Subcutaneous abdominal adipose tissue (tissue), 5 donors: ENCODE measurements around the gene TMEM190.
A peak's percentile ranks its signal among the peaks of the same experiment; 100 is the strongest.
"Not testable (repeated sequence)": the region's sequence is repeated elsewhere in the genome, so short reads cannot be mapped to it uniquely, and the experiment has no call there.

ENCODE experiments used
- H3K27ac ChIP-seq: one replicate; pipeline ENCODE4 v1.7.0; 2013; ENCODE audit warnings: low read depth, mild to moderate bottlenecking, inconsistent platforms, low read length, moderate library complexity
- H3K27me3 ChIP-seq, 5 donors: one replicate each; pipeline ENCODE4 v1.7.0; 2013; ENCODE audit warnings: low read length in 5 of 5, inconsistent platforms in 1 of 5; ENCODE audit not compliant: control insufficient read depth in 5 of 5, insufficient read depth in 4 of 5
- H3K36me3 ChIP-seq, 5 donors: one replicate each; pipeline ENCODE4 v1.7.0; 2013; ENCODE audit warnings: low read length in 5 of 5; ENCODE audit not compliant: control insufficient read depth in 5 of 5, insufficient read depth in 5 of 5
- H3K4me1 ChIP-seq, 5 donors: one replicate each; pipeline ENCODE4 v1.7.0; 2013; ENCODE audit warnings: low read length in 5 of 5, mild to moderate bottlenecking in 3 of 5, moderate library complexity in 1 of 5; ENCODE audit not compliant: control insufficient read depth in 5 of 5, insufficient read depth in 5 of 5
- H3K4me3 ChIP-seq, 5 donors: one replicate each; pipeline ENCODE4 v1.7.0; 2013; ENCODE audit warnings: low read length in 5 of 5, low read depth in 1 of 5
- H3K9ac ChIP-seq, 5 donors: one replicate each; pipeline ENCODE4 v1.7.0; 2013; ENCODE audit warnings: low read length in 5 of 5, mild to moderate bottlenecking in 4 of 5, moderate library complexity in 3 of 5
- H3K9me3 ChIP-seq, 5 donors: one replicate each; pipeline ENCODE4 v1.7.0; 2013; ENCODE audit warnings: low read length in 5 of 5; ENCODE audit not compliant: control insufficient read depth in 5 of 5
- donor health status: healthy.
- donor health status: healthy.
- donor health status: healthy.
- donor health status: healthy.
- donor health status: healthy.

Gene TMEM190

GRCh38 chr19:55391702-55392615 is 15.3 kb downstream of the TMEM190 start:
- Histone ChIP-seq H3K9ac (no peak overlapping the region), H3K4me3 (no peak overlapping the region), H3K27me3 (no peaks in the 10 kb centered on the region), H3K9me3 (no peaks in the 10 kb centered on the region), H3K4me1 (peaks cover 8 to 33% (median 26%) of the 10 kb centered on the region in 5 donors), H3K27ac (no peak overlapping the region), H3K36me3 (peaks cover 0 to 51% (median 48%) of the 10 kb centered on the region in 5 donors)

DNA sequence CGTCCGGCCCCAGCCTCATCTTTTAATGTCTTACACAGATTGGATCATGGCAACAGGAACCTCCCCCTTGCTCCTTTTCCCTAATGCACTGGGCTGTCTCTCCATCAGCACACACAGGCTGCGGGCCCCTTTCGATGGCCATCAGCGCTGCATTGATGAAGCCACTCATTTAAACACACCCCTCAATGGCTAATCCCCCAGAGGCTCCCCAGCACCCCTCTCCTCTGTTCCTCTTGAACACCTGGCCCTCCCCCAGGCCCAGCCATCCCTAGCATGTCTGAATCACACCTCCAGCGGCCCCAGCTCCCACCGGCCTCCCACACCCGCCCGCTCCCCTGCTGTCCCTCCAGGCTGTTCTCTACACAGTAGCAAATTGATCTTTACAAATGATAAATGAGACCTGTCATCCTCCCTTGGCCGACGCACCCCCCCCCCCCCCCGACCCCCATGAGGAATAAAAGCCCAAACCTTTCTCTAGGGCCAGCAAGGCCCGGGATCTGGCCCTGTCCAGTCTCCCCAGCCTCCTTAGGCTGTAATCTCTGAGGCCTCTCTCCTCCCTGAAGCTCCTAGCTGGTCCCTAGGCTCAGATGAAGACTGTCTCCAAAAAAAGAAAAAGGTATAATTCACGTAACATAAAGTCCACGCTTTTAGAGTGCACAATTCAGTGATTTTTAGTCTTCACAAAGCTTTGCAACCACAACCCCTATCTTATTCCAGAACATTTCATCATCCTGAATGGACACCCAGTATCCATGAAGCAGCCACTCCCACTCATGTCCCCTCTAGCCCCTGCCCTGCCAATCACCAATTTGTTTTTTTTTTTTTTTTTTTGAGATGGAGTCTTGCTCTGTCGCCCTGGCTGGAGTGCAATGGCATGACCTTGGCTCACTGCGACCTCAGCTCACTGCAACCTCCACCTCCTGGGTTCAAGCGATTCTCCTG is 16.5 kb downstream of the TMEM190 start:
- H3K36me3 ChIP-seq: peaks cover 0 to 39% (median 37%) of the 10 kb centered on the region in 5 donors
- H3K9ac ChIP-seq: no peak overlapping the region
- no peaks in the 10 kb centered on the region for H3K27me3 ChIP-seq
- peaks cover 0 to 22% (median 15%) of the 10 kb centered on the region in 5 donors for H3K4me1 ChIP-seq
- H3K27ac ChIP-seq: no peak overlapping the region
- no peaks in the 10 kb centered on the region for H3K9me3 ChIP-seq
- no peak overlapping the region for H3K4me3 ChIP-seq

DNA sequence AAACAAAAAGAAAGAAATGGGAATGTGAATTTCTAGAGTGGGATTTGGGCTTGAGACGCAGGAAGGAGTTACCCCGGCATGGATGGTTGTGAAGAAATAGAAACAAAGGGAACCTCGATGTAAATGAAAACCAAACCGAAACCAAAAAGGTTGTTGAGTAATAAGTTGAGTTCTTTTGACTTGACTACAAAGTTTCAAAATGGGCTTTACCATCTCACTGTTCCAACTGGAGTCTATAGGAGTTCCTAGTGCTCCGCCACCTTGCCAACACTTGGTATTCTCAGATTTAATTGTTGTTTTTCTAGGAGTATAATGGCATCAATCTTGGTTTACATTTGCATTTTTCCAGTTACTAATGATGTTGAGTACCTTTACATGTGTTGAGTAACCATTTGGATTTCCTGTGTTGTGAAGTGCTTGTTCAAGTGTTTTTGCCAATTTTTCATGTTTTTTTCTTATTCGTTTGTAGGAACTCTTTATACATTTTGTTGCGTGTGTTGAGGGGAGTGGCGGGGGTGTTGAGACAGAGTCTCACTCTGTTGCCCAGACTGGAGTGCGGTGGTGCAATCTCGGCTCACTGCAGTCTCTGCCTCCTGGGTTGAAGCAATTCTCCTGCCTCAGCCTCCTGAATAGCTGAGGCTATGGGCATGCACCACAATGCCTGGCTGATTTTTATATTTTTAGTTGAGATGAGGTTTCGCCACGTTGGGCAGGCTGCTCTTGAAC is 21.7 kb downstream of the TMEM190 start:
- peaks cover 0 to 29% (median 26%) of the 10 kb centered on the region in 5 donors for H3K36me3 ChIP-seq
- no peak overlapping the region for H3K27ac ChIP-seq
- H3K4me3 ChIP-seq: no peak overlapping the region
- H3K4me1 ChIP-seq: no peaks in the 10 kb centered on the region
- no peak overlapping the region for H3K9ac ChIP-seq
- no peaks in the 10 kb centered on the region for H3K27me3 ChIP-seq
- no peaks in the 10 kb centered on the region for H3K9me3 ChIP-seq

GRCh38 chr19:55400281-55401087 is 23.9 kb downstream of the TMEM190 start:
- H3K9me3 ChIP-seq: no peaks in the 10 kb centered on the region
- no peak overlapping the region for H3K4me3 ChIP-seq
- H3K27ac ChIP-seq: no peak overlapping the region
- no peak overlapping the region for H3K9ac ChIP-seq
- peaks cover 0 to 43% (median 35%) of the 10 kb centered on the region in 5 donors for H3K36me3 ChIP-seq
- no peaks in the 10 kb centered on the region for H3K4me1 ChIP-seq
- H3K27me3 ChIP-seq: no peaks in the 10 kb centered on the region

DNA sequence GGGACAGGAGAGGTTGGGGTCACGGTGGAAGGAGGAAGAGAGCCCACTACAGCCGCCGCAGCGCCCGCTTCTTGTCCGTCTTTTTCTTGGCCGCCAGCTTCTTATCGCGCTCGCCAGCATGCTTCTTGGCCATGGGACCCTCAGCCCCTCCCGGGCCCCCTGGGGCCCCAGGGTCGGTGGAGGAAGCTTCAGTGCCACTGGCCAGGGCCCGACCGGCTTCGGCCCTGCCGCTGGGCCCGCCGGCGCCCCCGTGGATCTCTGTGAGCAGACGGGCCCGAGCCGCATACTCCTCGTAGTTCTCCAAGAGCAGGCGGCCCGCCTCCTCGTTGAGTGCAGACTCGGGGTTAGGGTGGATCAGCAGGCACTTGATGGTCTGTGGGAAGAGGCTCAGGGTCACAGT is 24.8 kb downstream of the TMEM190 start:
- peaks cover 0 to 52% (median 41%) of the 10 kb centered on the region in 5 donors for H3K36me3 ChIP-seq
- not testable (repeated sequence) for H3K27me3 ChIP-seq, H3K4me1 ChIP-seq, H3K4me3 ChIP-seq, H3K9me3 ChIP-seq, H3K27ac ChIP-seq, H3K9ac ChIP-seq

DNA sequence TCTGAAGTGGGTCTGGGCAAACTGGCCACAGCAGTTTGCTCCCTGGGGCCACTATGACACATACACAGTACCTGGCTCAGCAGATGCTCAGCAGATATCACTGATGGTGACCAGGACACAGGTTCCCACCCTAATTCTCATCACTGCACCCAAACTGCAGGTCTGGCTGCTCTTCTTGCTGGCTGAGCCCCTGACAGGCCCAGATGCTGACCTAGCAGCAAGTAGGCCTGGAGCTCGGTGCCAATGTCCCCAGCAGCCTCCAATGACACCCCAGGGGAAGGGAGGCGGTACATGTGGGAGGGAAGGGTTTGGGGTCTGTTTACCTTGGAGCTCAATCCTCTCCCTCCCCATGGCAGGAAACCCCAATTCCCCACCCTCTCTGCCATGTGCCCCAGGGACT is 25.9 kb downstream of the TMEM190 start:
- Histone ChIP-seq H3K36me3 (peaks cover 0 to 53% (median 41%) of the 10 kb centered on the region in 5 donors), H3K9ac (no peak overlapping the region), H3K9me3 (no peaks in the 10 kb centered on the region), H3K4me1 (peaks cover 0 to 17% (median 11%) of the 10 kb centered on the region in 5 donors), H3K27ac (no peak overlapping the region), H3K4me3 (no peak overlapping the region), H3K27me3 (no peaks in the 10 kb centered on the region)

GRCh38 chr19:55405638-55406037 is 29.0 kb downstream of the TMEM190 start:
- Histone ChIP-seq H3K27ac (no peak overlapping the region), H3K4me3 (no peak overlapping the region), H3K9me3 (no peaks in the 10 kb centered on the region), H3K27me3 (no peaks in the 10 kb centered on the region), H3K4me1 (peaks cover 0 to 23% (median 18%) of the 10 kb centered on the region in 5 donors), H3K36me3 (peaks cover 0 to 49% (median 37%) of the 10 kb centered on the region in 5 donors), H3K9ac (peak overlapping the region in 2 of 5 donors; percentile 11 to 39)

GRCh38 chr19:55406091-55406825 is 29.6 kb downstream of the TMEM190 start:
- H3K9ac ChIP-seq: peak overlapping the region in 3 of 5 donors; percentile 26 to 46 (median 39)
- no peaks in the 10 kb centered on the region for H3K27me3 ChIP-seq
- peaks cover 0 to 43% (median 31%) of the 10 kb centered on the region in 5 donors for H3K36me3 ChIP-seq
- no peak overlapping the region for H3K27ac ChIP-seq
- H3K9me3 ChIP-seq: no peaks in the 10 kb centered on the region
- peaks cover 0 to 23% (median 18%) of the 10 kb centered on the region in 5 donors for H3K4me1 ChIP-seq
- peak overlapping the region; percentile 63 to 76 (median 71) for H3K4me3 ChIP-seq
